OCI-LY7 (cell line): ENCODE results near the gene MCRIP1. TPM values are rescaled to one million over a fixed set of nuclear protein-coding genes. Genes with fewer than 3 reads are reported as not detected.
A peak's percentile ranks its signal among the peaks of the same experiment; 100 is the strongest.

ENCODE experiments used
- BruUV-seq: library from RNA; stranded (reverse); fragments of 400-500 nt; replicated peaks from 2 replicates; lab custom pipeline; 2021; lab: Mats Ljungman, UMichigan
- CTCF ChIA-PET: fragments of 300-600 bp; sonication (Branson Sonifier 250); formaldehyde crosslinking; loops from one replicate; lab custom pipeline; 2022; ENCODE audit warnings: antibody characterized with exemption; ENCODE audit not compliant: unreplicated experiment; lab: Charles Lee
- POLR2A ChIA-PET: fragments of 300-600 bp; sonication (Branson Sonifier 250); formaldehyde crosslinking; loops from one replicate; lab custom pipeline; 2022; ENCODE audit warnings: antibody characterized with exemption; lab: Charles Lee
- DNase-seq: peaks from one replicate; pipeline ENCODE4 v3.0.0-alpha.2; 2015; ENCODE audit warnings: low spot score
- H2AFZ ChIP-seq: fragments of 200-600 bp; sonication (generic), shearing (Covaris generic); 2 replicates; pipeline ENCODE4 v1.6.1; 2014; ENCODE audit warnings: mild to moderate bottlenecking, antibody characterized with exemption, low read length, moderate library complexity
- H3K27ac ChIP-seq: fragments of 200-600 bp; sonication (generic); 2 replicates; pipeline ENCODE4 v1.5.1; 2014; ENCODE audit warnings: mixed run types, low read depth, mild to moderate bottlenecking, moderate library complexity, low read length, inconsistent platforms; ENCODE audit not compliant: poor library complexity, severe bottlenecking
- H3K36me3 ChIP-seq: fragments of 200-600 bp; sonication (generic); 2 replicates; pipeline ENCODE4 v1.6.1; 2014; ENCODE audit warnings: mild to moderate bottlenecking, antibody characterized with exemption, low read length, moderate library complexity, mixed read lengths; ENCODE audit not compliant: insufficient read depth
- H3K4me1 ChIP-seq: fragments of 200-600 bp; sonication (generic); 2 replicates; pipeline ENCODE4 v1.5.1; 2014; ENCODE audit warnings: mild to moderate bottlenecking, low read length; ENCODE audit not compliant: insufficient read depth, poor library complexity, severe bottlenecking
- H3K4me2 ChIP-seq: fragments of 200-600 bp; sonication (generic); 2 replicates; pipeline ENCODE4 v1.6.1; 2014; ENCODE audit warnings: mild to moderate bottlenecking, low read length
- H3K4me3 ChIP-seq: fragments of 200-600 bp; sonication (generic); 2 replicates; pipeline ENCODE4 v1.5.1; 2014; ENCODE audit warnings: mild to moderate bottlenecking, low read depth, low read length; ENCODE audit not compliant: poor library complexity, severe bottlenecking
- H3K79me2 ChIP-seq: fragments of 200-600 bp; sonication (generic); 2 replicates; pipeline ENCODE4 v1.6.1; 2016; ENCODE audit warnings: low read depth, mild to moderate bottlenecking, low read length, moderate library complexity, mixed read lengths; ENCODE audit not compliant: insufficient read depth
- H3K9me2 ChIP-seq: fragments of 200-600 bp; sonication (generic); 2 replicates; pipeline ENCODE4 v1.6.1; 2016; ENCODE audit warnings: mild to moderate bottlenecking, low read length, mixed read lengths; ENCODE audit not compliant: insufficient read depth
- H3K9me3 ChIP-seq: fragments of 200-600 bp; sonication (generic); 2 replicates; pipeline ENCODE4 v1.6.1; 2014; ENCODE audit warnings: mild to moderate bottlenecking, mixed run types, low read length, mixed read lengths
- H4K20me1 ChIP-seq: fragments of 200-600 bp; sonication (generic); 2 replicates; pipeline ENCODE4 v1.6.1; 2014; ENCODE audit warnings: mild to moderate bottlenecking, antibody characterized with exemption, low read length, moderate library complexity, mixed read lengths; ENCODE audit not compliant: insufficient read depth
- EZH2phosphoT487 ChIP-seq: fragments of 200-600 bp; sonication (generic); IDR thresholded peaks from 2 replicates; pipeline ENCODE4 v1.6.1; 2018; ENCODE audit warnings: low read depth, borderline replicate concordance, mild to moderate bottlenecking, mixed run types, antibody characterized with exemption, low read length, moderate library complexity, mixed read lengths
- intact Hi-C: fragments of 100-400 bp; cut with micrococcal nuclease; formaldehyde crosslinking; loops from one replicate; pipeline ENCODE4 v1.10.0; 2022; ENCODE audit not compliant: unreplicated experiment
- total RNA-seq, 2 experiments: library from RNA; depleted of rRNA in 1 of 2; stranded (reverse); fragments of >200 nt in 1 of 2; shearing (Covaris generic) in 1 of 2; gene quantifications; 2 replicates each; pipeline ENCODE4 v1.2.3, GENCODE V29; 2014 to 2022
- TF ChIP-seq, protein P1 (sequence below): fragments of 200-600 bp; sonication (generic); conservative IDR thresholded peaks from 2 replicates; pipeline ENCODE4 v1.5.1; 2014; ENCODE audit warnings: mild to moderate bottlenecking, antibody characterized with exemption, low read length, moderate library complexity, mixed read lengths

MCRIP1 gene
- total RNA-seq, 2 experiments from 2014 or later: 170 to 288 TPM

DNA sequence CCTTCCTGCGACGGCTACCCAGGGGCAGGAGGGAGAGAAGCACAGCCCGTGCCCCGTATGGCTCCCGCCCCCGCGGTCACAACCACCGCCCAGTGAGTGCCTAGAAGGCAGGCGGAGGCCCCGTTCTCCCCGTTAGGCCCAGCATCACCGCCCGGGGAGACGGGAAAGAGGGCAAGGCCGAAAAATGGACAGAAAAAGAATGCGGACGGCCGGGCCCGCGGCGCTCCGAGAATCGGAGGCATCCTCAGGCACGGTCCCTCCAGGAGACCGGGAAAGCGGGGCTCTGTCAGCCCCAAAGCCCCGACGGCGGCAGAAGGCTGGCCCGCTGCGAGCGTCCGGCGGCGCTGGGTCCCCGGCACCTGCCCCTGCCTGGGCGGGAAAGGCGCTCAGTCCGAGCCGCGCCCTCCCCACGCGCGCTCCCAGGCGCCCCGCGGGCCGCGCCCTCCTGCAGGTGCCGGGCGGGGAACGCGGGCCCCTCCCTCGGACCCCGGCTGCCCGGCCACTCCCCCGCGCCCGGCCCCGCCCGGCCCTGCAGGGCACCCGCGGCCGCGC is 407 bp downstream of the MCRIP1 start:
- Histone ChIP-seq H3K4me2 (peak overlapping the region; percentile 84), H3K79me2 (peaks cover 27% of the 10 kb centered on the region; the same call in 1 of the 2 replicates), H3K4me3 (peak overlapping the region; percentile 88), H3K9me2 (no peaks in the 10 kb centered on the region), H3K9me3 (no peaks in the 10 kb centered on the region), H2AFZ (peak overlapping the region; percentile 24; the same call in 1 of the 2 replicates), H3K27ac (peak overlapping the region; percentile 74), H3K4me1 (peaks cover 25% of the 10 kb centered on the region), H4K20me1 (no peaks in the 10 kb centered on the region), H3K36me3 (no peaks in the 10 kb centered on the region)
- ChIA-PET POLR2A (interaction anchor here (1.5 kb wide), 1 partner anchor 131 kb away, joined by 3 read pairs; no protein-coding TSS in a partner anchor), CTCF (no interaction called here)
- intact Hi-C loops: loop anchor here (1.0 to 5.0 kb wide), 2 partner anchors 29 to 60 kb away; partner anchors contain the start of genes ALYREF and ANAPC11
- no TSS peak for BruUV-seq
- TF ChIP-seq EZH2phosphoT487: no peak
- TF ChIP-seq, protein P1, sequence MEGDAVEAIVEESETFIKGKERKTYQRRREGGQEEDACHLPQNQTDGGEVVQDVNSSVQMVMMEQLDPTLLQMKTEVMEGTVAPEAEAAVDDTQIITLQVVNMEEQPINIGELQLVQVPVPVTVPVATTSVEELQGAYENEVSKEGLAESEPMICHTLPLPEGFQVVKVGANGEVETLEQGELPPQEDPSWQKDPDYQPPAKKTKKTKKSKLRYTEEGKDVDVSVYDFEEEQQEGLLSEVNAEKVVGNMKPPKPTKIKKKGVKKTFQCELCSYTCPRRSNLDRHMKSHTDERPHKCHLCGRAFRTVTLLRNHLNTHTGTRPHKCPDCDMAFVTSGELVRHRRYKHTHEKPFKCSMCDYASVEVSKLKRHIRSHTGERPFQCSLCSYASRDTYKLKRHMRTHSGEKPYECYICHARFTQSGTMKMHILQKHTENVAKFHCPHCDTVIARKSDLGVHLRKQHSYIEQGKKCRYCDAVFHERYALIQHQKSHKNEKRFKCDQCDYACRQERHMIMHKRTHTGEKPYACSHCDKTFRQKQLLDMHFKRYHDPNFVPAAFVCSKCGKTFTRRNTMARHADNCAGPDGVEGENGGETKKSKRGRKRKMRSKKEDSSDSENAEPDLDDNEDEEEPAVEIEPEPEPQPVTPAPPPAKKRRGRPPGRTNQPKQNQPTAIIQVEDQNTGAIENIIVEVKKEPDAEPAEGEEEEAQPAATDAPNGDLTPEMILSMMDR: no peak
- peak; percentile 55 for DNase-seq

- H3K4me3 ChIP-seq: peak overlapping the region; percentile 88
- TF ChIP-seq EZH2phosphoT487: no peak
- TF ChIP-seq, protein P1: peak; percentile 33; the same call in 1 of the 2 replicates
- CTCF ChIA-PET: no interaction called here
These were observed 1.0 kb downstream of the MCRIP1 start for GRCh38 chr17:81831957-81832607.

DNA sequence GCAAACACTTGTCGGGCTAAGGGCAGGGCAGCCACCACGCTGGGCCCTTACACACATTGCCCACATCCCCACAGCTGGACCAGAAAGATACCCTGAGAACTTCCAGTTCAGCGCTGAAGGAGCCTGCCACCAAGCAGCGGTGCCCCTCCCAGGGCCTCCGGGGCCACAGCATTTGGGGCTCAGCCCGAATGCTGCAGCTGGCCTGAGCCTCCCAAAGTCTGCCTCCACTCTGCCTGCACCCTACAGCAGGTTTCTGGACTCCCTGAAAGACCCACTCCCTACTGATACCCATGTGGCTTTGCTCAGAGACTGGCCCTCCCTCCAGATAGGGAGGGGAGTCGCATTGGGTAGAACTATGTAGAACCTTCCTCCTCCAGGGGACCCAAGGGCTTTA is 1.5 kb downstream of the MCRIP1 start:
- intact Hi-C loops: loop anchor here (5.0 kb wide), 1 partner anchor 61 kb away; the partner anchor contains the start of genes ALYREF and ANAPC11
- Histone ChIP-seq H3K9me2 (no peaks in the 10 kb centered on the region), H2AFZ (0 out of 2 replicates have a peak overlapping the region, but pooled peaks have one; percentile 2), H3K9me3 (no peaks in the 10 kb centered on the region), H3K79me2 (peaks cover 27% of the 10 kb centered on the region; the same call in 1 of the 2 replicates), H3K27ac (peak overlapping the region; percentile 74), H3K4me1 (peaks cover 25% of the 10 kb centered on the region), H3K4me2 (peak overlapping the region; percentile 84), H3K36me3 (no peaks in the 10 kb centered on the region), H3K4me3 (peak overlapping the region; percentile 88), H4K20me1 (no peaks in the 10 kb centered on the region)
- BruUV-seq: no TSS peak
- TF ChIP-seq EZH2phosphoT487: no peak
- TF ChIP-seq, protein P1: no peak
- peak; percentile 22 for DNase-seq
- ChIA-PET CTCF (no interaction called here), POLR2A (no interaction called here)

More at GRCh38 chr17:81831957-81832607, 1.0 kb downstream of the MCRIP1 start:
- POLR2A ChIA-PET: no interaction called here
- H3K9me2 ChIP-seq: no peaks in the 10 kb centered on the region
- DNase-seq: peak; percentile 77
- peaks cover 27% of the 10 kb centered on the region; the same call in 1 of the 2 replicates for H3K79me2 ChIP-seq
- peak overlapping the region; percentile 24; the same call in 1 of the 2 replicates for H2AFZ ChIP-seq
- H3K9me3 ChIP-seq: no peaks in the 10 kb centered on the region
- peak overlapping the region; percentile 74 for H3K27ac ChIP-seq
- H3K4me1 ChIP-seq: peaks cover 25% of the 10 kb centered on the region
- no peaks in the 10 kb centered on the region for H3K36me3 ChIP-seq
- TSS peak; percentile 74 for BruUV-seq
- H4K20me1 ChIP-seq: no peaks in the 10 kb centered on the region
- peak overlapping the region; percentile 84 for H3K4me2 ChIP-seq
- intact Hi-C loops: loop anchor here (5.0 kb wide), 1 partner anchor 60 kb away; the partner anchor contains the start of genes ALYREF and ANAPC11
